GM12892 (cell line): ENCODE results near the gene VWA3B.

Experiments
- POLR2A ChIP-seq: IDR thresholded peaks from 2 replicates; pipeline ENCODE4 v1.6.1; 2011; ENCODE audit warnings: low read depth, low read length, control low read depth
- POLR2AphosphoS5 ChIP-seq: IDR thresholded peaks from 2 replicates; pipeline ENCODE4 v1.6.1; 2011; ENCODE audit warnings: low read depth, low read length, control low read depth

DNA sequence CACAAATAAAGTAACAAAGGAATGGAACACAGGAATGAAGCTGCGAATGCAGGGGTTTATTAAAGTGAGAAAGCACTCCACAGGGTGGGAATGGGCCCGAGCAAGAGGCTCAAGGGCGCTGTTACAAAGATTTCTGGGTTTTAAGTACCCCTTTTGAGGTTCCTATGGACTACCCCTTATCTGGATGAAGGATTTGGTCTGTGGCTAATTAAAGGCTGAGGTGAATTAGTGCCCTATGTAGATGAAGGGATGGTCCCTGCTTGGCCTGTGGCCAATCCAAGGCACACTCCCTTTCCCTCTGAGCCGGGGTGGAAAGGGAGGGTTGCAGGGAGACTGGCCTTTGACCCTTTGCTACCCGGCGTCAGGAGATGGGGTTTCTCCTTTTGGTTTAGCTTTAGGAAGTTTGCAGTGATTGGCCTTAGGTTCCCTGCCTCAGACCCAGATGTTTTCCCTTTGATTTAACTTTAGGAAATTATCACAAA is 211.8 kb downstream of the VWA3B start:
- TF ChIP-seq POLR2AphosphoS5 (no peak), POLR2A (no peak)
